GM12878 (cell line): ENCODE data around the gene PTPRN2. TPM values are rescaled to one million over a fixed set of nuclear protein-coding genes. Genes with fewer than 3 reads are reported as not detected.

Experiments used
- ATAC-seq: fragments of 200-7000 bp; cut with Tn5 transposase; 3 replicates; pipeline ENCODE4 v1.9.1; 2020; ENCODE audit warnings: mild to moderate bottlenecking, moderate library complexity
- BruUV-seq: library from RNA; stranded (reverse); fragments of 400-500 nt; replicated peaks from 2 replicates; lab custom pipeline; 2021; lab: Mats Ljungman, UMichigan
- CTCF ChIA-PET: fragments of 300-600 bp; sonication (Branson Sonifier 250); formaldehyde crosslinking; extraction: SDS; loops from one replicate; lab custom pipeline; 2021; ENCODE audit warnings: inconsistent platforms; lab: Yijun Ruan, JAX
- POLR2A ChIA-PET: fragments of 350-600 bp; formaldehyde crosslinking; extraction: SDS; loops from one replicate; lab custom pipeline; 2021; ENCODE audit warnings: inconsistent platforms; lab: Charles Lee
- RAD21 ChIA-PET: fragments of 300-600 bp; sonication (Branson Sonifier 250); formaldehyde crosslinking; loops from one replicate; lab custom pipeline; 2023; ENCODE audit warnings: antibody characterized with exemption; ENCODE audit not compliant: unreplicated experiment; lab: Charles Lee
- SMC1A ChIA-PET: fragments of 300-600 bp; sonication (Branson Sonifier 250); formaldehyde crosslinking; loops from one replicate; lab custom pipeline; 2023; ENCODE audit not compliant: unreplicated experiment, uncharacterized antibody; lab: Charles Lee
- DNase-seq: peaks from one replicate; pipeline ENCODE4 v3.0.0-alpha.2; 2011; ENCODE audit warnings: low read depth, low spot score
- FAIRE-seq: peaks from 3 replicates; lab custom pipeline; 2011; peaks lifted over from hg19 to GRCh38; lab: Jason Lieb, UNC
- H2AFZ ChIP-seq: 2 replicates; pipeline ENCODE4 v1.6.0; 2011; ENCODE audit warnings: low read depth, low read length, control low read depth; ENCODE audit not compliant: control insufficient read depth
- H3K27ac ChIP-seq: 2 replicates; pipeline ENCODE4 v1.5.1; 2011; ENCODE audit warnings: control low read depth; ENCODE audit not compliant: control insufficient read depth, insufficient read depth
- H3K27me3 ChIP-seq, 2 experiments: replicated peaks in 1 of 2; 2 replicates each; pipeline versions ENCODE4 v1.6.0 to v1.6.1; 2011; ENCODE audit warnings: low read length in 1 of 2; ENCODE audit not compliant: control insufficient read depth in 2 of 2, insufficient read depth in 2 of 2
- H3K36me3 ChIP-seq, 2 experiments: 2 replicates each; pipeline ENCODE4 v1.5.1; 2011; ENCODE audit warnings: low read length in 1 of 2; ENCODE audit not compliant: control insufficient read depth in 2 of 2, insufficient read depth in 2 of 2
- H3K4me1 ChIP-seq: 2 replicates; pipeline ENCODE4 v1.6.1; 2011; ENCODE audit warnings: mild to moderate bottlenecking, low read length, moderate library complexity, mixed read lengths; ENCODE audit not compliant: control insufficient read depth, insufficient read depth
- H3K4me2 ChIP-seq: 2 replicates; pipeline ENCODE4 v1.6.0; 2011; ENCODE audit warnings: control low read depth; ENCODE audit not compliant: control insufficient read depth, insufficient read depth
- H3K4me3 ChIP-seq: fragments of 200-600 bp; sonication (generic); 2 replicates; pipeline ENCODE4 v1.5.1; 2016
- H3K79me2 ChIP-seq: 2 replicates; pipeline ENCODE4 v1.6.0; 2011; ENCODE audit warnings: low read length; ENCODE audit not compliant: control insufficient read depth, insufficient read depth
- H3K9ac ChIP-seq: 2 replicates; pipeline ENCODE4 v1.8.0; 2011; ENCODE audit warnings: low read length, control low read depth, mixed read lengths; ENCODE audit not compliant: control insufficient read depth, insufficient read depth
- H3K9me3 ChIP-seq: replicated peaks from 3 replicates; pipeline ENCODE4 v1.5.1; 2011; ENCODE audit warnings: mild to moderate bottlenecking, low read length; ENCODE audit not compliant: control insufficient read depth, insufficient read depth
- H4K20me1 ChIP-seq: 2 replicates; pipeline ENCODE4 v1.6.0; 2011; ENCODE audit not compliant: control insufficient read depth, insufficient read depth
- ASH2L ChIP-seq: fragments of 300-600, 200-600 bp; sonication (generic); IDR thresholded peaks from 2 replicates; pipeline ENCODE4 v1.6.1; 2017; ENCODE audit warnings: low read depth, mild to moderate bottlenecking, borderline replicate concordance
- BMI1 ChIP-seq: fragments of 450-650 bp; IDR thresholded peaks from 2 replicates; pipeline ENCODE4 v1.6.1; 2016; ENCODE audit warnings: mild to moderate bottlenecking, moderate library complexity, borderline replicate concordance
- E2F4 ChIP-seq: IDR thresholded peaks from 2 replicates; pipeline ENCODE4 v1.6.1; 2012; ENCODE audit warnings: low read depth, low read length, improper control_type of control experiment
- IRF5 ChIP-seq: fragments of 450-650 bp; IDR thresholded peaks from 2 replicates; pipeline ENCODE4 v1.6.1; 2017; ENCODE audit warnings: borderline replicate concordance
- USF1 ChIP-seq: IDR thresholded peaks from 2 replicates; pipeline ENCODE4 v1.6.1; 2011; ENCODE audit warnings: borderline replicate concordance, low read depth, mild to moderate bottlenecking, moderate library complexity, mixed read lengths, low read length; ENCODE audit not compliant: insufficient read depth; ENCODE audit errors: extremely low read length
- WGBS: methylation state at CpG from one replicate; pipeline ENCODE4 v1.1.6; 2016; ENCODE audit warnings: low lambda C conversion rate; ENCODE audit not compliant: insufficient replicate concordance, insufficient coverage; ENCODE audit errors: missing lambda C conversion rate; 5-methylcytosine and 5-hydroxymethylcytosine counted together
- in situ Hi-C: fragments of 300-500 bp; cut with MboI; formaldehyde crosslinking; loops from 9 replicates; pipeline ENCODE4 v1.14.3; 2018; ENCODE audit warnings: mixed read lengths
- intact Hi-C: fragments of 100-400 bp; cut with micrococcal nuclease; formaldehyde crosslinking; loops from one replicate; pipeline ENCODE4 v1.14.2; 2022; ENCODE audit not compliant: unreplicated experiment
- polyA plus RNA-seq, 11 experiments: library from polyadenylated mRNA; depleted of rRNA in 4 of 11; unstranded in 6 of 11; stranded (reverse) in 5 of 11; fragments of >200 nt; fragmentation: Nextera tagmentation in 4 of 11; fragmentation: Illumina TruSeq in 1 of 11; extraction: Ambion mirVana in 4 of 11; extraction: Trizol in 1 of 11; gene quantifications; 1 replicate in 1 of 11; 2 replicates in 10 of 11; pipeline versions ENCODE4 v1.2.1 to v1.2.3, GENCODE V29; 2011 to 2016; ENCODE audit warnings: inconsistent platforms in 2 of 11, missing spikeins in 2 of 11, low read depth in 1 of 11
- total RNA-seq, 4 experiments: library from RNA; depleted of rRNA in 3 of 4; stranded (reverse); fragments of >200 nt in 3 of 4; fragmentation: Illumina TruSeq in 1 of 4; extraction: Trizol in 1 of 4; gene quantifications; 2 replicates each; pipeline versions ENCODE4 v1.2.1 to v1.2.3, GENCODE V29; 2013 to 2021
- TF ChIP-seq, protein P1 (sequence below): IDR thresholded peaks from 2 replicates; pipeline ENCODE4 v1.6.1; 2012; ENCODE audit warnings: mild to moderate bottlenecking, low read depth, low read length
- TF ChIP-seq, protein P2 (sequence below): fragments of 450-650 bp; IDR thresholded peaks from 2 replicates; pipeline ENCODE4 v1.6.1; 2016; ENCODE audit warnings: mild to moderate bottlenecking

Gene PTPRN2
- total and polyA plus RNA-seq, 10 of the 15 experiments (the other 5 are each of a cell fraction or from before 2014, with no cell fraction given), result 5.4 TPM; not detected in 9

DNA sequence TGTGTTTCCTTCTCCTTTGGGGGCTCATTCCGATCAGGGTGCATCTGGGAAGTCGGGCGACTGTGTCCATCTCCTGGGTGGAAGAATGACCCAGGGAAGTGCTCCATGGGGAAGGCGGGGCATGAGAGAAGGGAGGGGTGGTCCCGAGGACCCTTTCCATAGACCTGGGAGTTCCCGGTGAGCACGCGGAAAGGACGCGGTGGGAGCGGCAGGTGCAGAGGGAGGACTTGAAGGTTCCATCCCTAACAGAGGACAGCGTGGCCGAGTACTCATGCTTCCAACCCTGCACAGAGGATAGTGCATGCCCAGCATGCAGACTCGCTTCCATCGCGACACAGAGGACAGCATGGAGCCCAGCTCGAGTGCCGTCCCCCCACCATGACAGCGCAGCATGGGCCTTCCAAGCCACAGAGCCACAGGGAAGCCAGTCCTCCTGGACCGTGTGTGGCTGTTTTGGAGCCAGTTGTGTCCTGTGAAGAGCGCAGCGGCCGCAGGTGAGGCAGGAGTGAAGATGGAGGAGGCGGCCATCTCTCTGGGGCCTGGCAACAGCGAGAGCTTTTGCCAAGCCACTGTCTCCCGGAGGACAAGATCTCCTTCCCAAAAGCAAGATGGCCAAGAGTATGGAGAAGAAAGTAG, 969.4 kb downstream of the PTPRN2 start:
- ChIA-PET POLR2A (no interaction called here), CTCF (no interaction called here), SMC1A (no interaction called here)
- Histone ChIP-seq H3K27ac (no peak overlapping the region), H3K4me1 (no peaks in the 10 kb centered on the region), H3K9ac (no peak overlapping the region), H3K27me3 (no peaks in the 10 kb centered on the region), H3K79me2 (no peaks in the 10 kb centered on the region)
- FAIRE-seq (no peak), ATAC-seq (no peak)
- intact Hi-C loops, result no loop called here
- TF ChIP-seq ASH2L (no peak), IRF5 (no peak), USF1 (no peak), E2F4 (no peak), BMI1 (no peak)
- TF ChIP-seq, protein P1, sequence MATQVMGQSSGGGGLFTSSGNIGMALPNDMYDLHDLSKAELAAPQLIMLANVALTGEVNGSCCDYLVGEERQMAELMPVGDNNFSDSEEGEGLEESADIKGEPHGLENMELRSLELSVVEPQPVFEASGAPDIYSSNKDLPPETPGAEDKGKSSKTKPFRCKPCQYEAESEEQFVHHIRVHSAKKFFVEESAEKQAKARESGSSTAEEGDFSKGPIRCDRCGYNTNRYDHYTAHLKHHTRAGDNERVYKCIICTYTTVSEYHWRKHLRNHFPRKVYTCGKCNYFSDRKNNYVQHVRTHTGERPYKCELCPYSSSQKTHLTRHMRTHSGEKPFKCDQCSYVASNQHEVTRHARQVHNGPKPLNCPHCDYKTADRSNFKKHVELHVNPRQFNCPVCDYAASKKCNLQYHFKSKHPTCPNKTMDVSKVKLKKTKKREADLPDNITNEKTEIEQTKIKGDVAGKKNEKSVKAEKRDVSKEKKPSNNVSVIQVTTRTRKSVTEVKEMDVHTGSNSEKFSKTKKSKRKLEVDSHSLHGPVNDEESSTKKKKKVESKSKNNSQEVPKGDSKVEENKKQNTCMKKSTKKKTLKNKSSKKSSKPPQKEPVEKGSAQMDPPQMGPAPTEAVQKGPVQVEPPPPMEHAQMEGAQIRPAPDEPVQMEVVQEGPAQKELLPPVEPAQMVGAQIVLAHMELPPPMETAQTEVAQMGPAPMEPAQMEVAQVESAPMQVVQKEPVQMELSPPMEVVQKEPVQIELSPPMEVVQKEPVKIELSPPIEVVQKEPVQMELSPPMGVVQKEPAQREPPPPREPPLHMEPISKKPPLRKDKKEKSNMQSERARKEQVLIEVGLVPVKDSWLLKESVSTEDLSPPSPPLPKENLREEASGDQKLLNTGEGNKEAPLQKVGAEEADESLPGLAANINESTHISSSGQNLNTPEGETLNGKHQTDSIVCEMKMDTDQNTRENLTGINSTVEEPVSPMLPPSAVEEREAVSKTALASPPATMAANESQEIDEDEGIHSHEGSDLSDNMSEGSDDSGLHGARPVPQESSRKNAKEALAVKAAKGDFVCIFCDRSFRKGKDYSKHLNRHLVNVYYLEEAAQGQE, result no peak
- TF ChIP-seq, protein P2, sequence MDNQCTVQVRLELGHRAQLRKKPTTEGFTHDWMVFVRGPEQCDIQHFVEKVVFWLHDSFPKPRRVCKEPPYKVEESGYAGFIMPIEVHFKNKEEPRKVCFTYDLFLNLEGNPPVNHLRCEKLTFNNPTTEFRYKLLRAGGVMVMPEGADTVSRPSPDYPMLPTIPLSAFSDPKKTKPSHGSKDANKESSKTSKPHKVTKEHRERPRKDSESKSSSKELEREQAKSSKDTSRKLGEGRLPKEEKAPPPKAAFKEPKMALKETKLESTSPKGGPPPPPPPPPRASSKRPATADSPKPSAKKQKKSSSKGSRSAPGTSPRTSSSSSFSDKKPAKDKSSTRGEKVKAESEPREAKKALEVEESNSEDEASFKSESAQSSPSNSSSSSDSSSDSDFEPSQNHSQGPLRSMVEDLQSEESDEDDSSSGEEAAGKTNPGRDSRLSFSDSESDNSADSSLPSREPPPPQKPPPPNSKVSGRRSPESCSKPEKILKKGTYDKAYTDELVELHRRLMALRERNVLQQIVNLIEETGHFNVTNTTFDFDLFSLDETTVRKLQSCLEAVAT, result no peak
- TF ChIP-seq, all 136 proteins: peak for 0
- no peak overlapping the region for H2AFZ ChIP-seq
- H4K20me1 ChIP-seq, result no peaks in the 10 kb centered on the region
- no peak overlapping the region for H3K4me2 ChIP-seq
- RAD21 ChIA-PET, result no interaction called here
- no peak overlapping the region for H3K4me3 ChIP-seq
- BruUV-seq, result no TSS peak
- H3K9me3 ChIP-seq, result no peaks in the 10 kb centered on the region; the same call in 1 of the 3 replicates
- in situ Hi-C loops, result no loop called here
- DNase-seq, result no peak
- WGBS, result 66% methylated on average over 26 of the region's 26 CpGs
- H3K36me3 ChIP-seq, result no peaks in the 10 kb centered on the region
